GM23248 (cell line): Measurements from ENCODE around the gene NOTCH2. TPM values are rescaled to one million over a fixed set of nuclear protein-coding genes. Genes with fewer than 3 reads are reported as not detected.
"Not testable (repeated sequence)": the region's sequence is repeated elsewhere in the genome, so short reads cannot be mapped to it uniquely, and the experiment has no call there.

Experiments used
- DNase-seq: peaks from one replicate; pipeline ENCODE4 v3.0.0-alpha.2; 2015
- H2AFZ ChIP-seq: fragments of 200-600 bp; sonication (generic); 2 replicates; pipeline ENCODE4 v1.6.1; 2016; ENCODE audit warnings: antibody characterized with exemption
- H3F3A ChIP-seq: fragments of 200-600 bp; sonication (generic); 2 replicates; pipeline ENCODE4 v1.6.1; 2016; ENCODE audit warnings: mild to moderate bottlenecking, antibody characterized with exemption, mixed run types; ENCODE audit not compliant: insufficient read depth
- H3K27ac ChIP-seq: fragments of 200-600 bp; sonication (generic); 2 replicates; pipeline ENCODE4 v1.5.1; 2016; ENCODE audit warnings: mild to moderate bottlenecking
- H3K27me3 ChIP-seq: fragments of 200-600 bp; sonication (generic); replicated peaks from 2 replicates; pipeline ENCODE4 v1.6.1; 2016; ENCODE audit warnings: mild to moderate bottlenecking; ENCODE audit not compliant: insufficient read depth
- H3K36me3 ChIP-seq: fragments of 200-600 bp; sonication (generic); 2 replicates; pipeline ENCODE4 v1.6.1; 2016; ENCODE audit warnings: low read depth, mild to moderate bottlenecking
- H3K4me1 ChIP-seq: fragments of 200-600 bp; sonication (generic); 2 replicates; pipeline ENCODE4 v1.6.1; 2016; ENCODE audit warnings: mild to moderate bottlenecking; ENCODE audit not compliant: insufficient read depth
- H3K4me2 ChIP-seq: fragments of 200-600 bp; sonication (generic); one replicate; pipeline ENCODE4 v1.6.1; 2016; ENCODE audit warnings: mild to moderate bottlenecking; ENCODE audit not compliant: unreplicated experiment
- H3K4me3 ChIP-seq: fragments of 200-600 bp; sonication (generic); 2 replicates; pipeline ENCODE4 v1.5.1; 2016; ENCODE audit warnings: mild to moderate bottlenecking
- H3K79me2 ChIP-seq: fragments of 200-600 bp; sonication (generic); 2 replicates; pipeline ENCODE4 v1.6.1; 2016; ENCODE audit warnings: mild to moderate bottlenecking; ENCODE audit not compliant: insufficient read depth
- H3K9ac ChIP-seq: fragments of 200-600 bp; sonication (generic); 2 replicates; pipeline ENCODE4 v1.6.1; 2016; ENCODE audit warnings: mild to moderate bottlenecking
- H3K9me2 ChIP-seq: fragments of 200-600 bp; sonication (generic); 2 replicates; pipeline ENCODE4 v1.6.1; 2016; ENCODE audit warnings: mixed run types, mild to moderate bottlenecking, moderate library complexity; ENCODE audit not compliant: insufficient read depth
- H3K9me3 ChIP-seq: fragments of 200-600 bp; sonication (generic); one replicate; pipeline ENCODE4 v1.6.1; 2017; ENCODE audit warnings: low read depth
- H4K20me1 ChIP-seq: fragments of 200-600 bp; sonication (generic); 2 replicates; pipeline ENCODE4 v1.6.0; 2016; ENCODE audit not compliant: insufficient read depth
- WGBS, 2 experiments: methylation state at CpG; one replicate each; pipeline ENCODE4 v1.1.6; 2015 to 2017; ENCODE audit warnings: low lambda C conversion rate in 2 of 2, low coverage in 1 of 2; ENCODE audit errors: missing lambda C conversion rate in 2 of 2; 5-methylcytosine and 5-hydroxymethylcytosine counted together
- in situ Hi-C: fragments of 300-500 bp; cut with MboI; formaldehyde crosslinking; loops from 2 replicates; pipeline ENCODE4 v1.15.0; 2020
- polyA plus RNA-seq: library from polyadenylated mRNA; unstranded; fragments of >200 nt; fragmentation: Nextera tagmentation; extraction: Ambion mirVana; gene quantifications from 2 replicates; pipeline ENCODE4 v1.2.1, GENCODE V29; 2016
- total RNA-seq: library from RNA; depleted of rRNA; stranded (reverse); fragments of >200 nt; shearing (Covaris generic); gene quantifications from 2 replicates; pipeline ENCODE4 v1.2.3, GENCODE V29; 2014

Gene NOTCH2
- total and polyA plus RNA-seq, 2 experiments from 2014 or later, result 45.2 to 136 TPM

DNA sequence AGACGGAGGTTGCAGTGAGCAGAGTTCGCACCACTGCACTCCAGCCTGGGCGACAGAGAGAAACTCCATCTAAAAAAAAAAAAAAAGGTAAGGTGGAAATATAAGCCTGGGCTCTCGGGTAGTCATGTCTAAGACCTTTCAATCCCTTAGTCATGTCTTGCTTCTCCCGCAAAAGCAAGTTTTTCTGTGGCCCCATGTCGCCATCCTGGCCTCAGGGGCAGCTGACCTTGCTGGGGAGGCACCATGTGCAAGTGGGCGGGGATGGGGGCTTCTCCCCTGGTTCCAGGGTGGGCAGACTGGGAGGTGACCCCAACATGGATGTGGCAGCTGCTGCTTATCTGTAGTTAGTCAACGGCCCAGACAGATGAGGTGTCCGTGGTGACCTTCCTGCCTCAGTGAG lies 40.2 kb upstream of the NOTCH2 start:
- H3F3A ChIP-seq, H4K20me1 ChIP-seq, in situ Hi-C loops, H3K9me3 ChIP-seq, H3K27ac ChIP-seq, DNase-seq, H3K4me2 ChIP-seq, H3K9ac ChIP-seq, H3K9me2 ChIP-seq, H3K36me3 ChIP-seq, H3K27me3 ChIP-seq, H2AFZ ChIP-seq, H3K4me3 ChIP-seq, H3K4me1 ChIP-seq, H3K79me2 ChIP-seq: not testable (repeated sequence)
- 86 to 88% methylated on average over 6 to 7 of the region's 9 CpGs for WGBS, 2 experiments

DNA sequence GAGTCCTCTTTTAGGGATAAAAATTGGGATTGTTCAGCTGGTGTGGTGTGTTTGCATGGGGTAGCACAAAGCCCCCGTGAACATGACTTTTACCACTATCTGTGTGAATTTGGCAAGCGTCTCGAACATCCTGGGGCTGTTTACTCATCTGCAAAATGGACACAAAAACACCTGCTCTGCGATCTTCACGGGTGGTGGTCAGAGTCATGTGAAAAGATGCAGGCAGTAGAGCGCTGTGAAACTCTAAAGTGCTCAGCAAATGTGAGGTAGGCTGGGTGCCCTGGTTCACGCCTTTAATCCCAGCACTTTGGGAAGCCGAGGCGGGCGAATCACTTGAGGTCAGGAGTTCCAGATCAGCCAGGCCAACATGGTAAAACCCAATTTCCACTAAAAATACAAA lies 39.7 kb upstream of the NOTCH2 start:
- in situ Hi-C loops, H3K9ac ChIP-seq, H3K9me2 ChIP-seq, H3K4me2 ChIP-seq, H3K27me3 ChIP-seq, DNase-seq, H3K9me3 ChIP-seq, H2AFZ ChIP-seq, H3K27ac ChIP-seq, H3K36me3 ChIP-seq, H3K4me3 ChIP-seq, H3K4me1 ChIP-seq, H3F3A ChIP-seq, H4K20me1 ChIP-seq, H3K79me2 ChIP-seq: not testable (repeated sequence)
- 89 to 96% methylated on average over 7 to 10 of the region's 10 CpGs for WGBS, 2 experiments

DNA sequence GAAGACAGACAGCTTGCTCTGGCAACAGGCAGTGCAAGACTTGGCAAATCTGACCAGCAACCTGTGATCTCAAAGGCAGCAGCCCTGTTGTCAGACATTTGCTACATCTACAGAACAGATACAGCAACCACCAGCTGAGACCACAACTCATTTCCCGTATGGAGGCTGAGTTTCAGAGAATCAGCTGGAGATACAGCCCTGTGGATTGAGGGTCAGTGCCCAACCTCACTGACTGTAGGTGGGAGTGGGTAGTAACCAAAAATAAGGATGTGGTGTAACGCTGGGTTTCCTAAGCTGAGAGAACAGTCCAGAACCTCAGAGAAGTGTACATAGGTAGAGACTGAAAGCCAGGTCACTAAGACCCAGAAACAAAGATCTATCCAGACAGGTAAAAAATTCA lies 35.8 kb upstream of the NOTCH2 start:
- H3K4me2 ChIP-seq, H4K20me1 ChIP-seq: not testable (repeated sequence)
- WGBS, 2 experiments, result 100% methylated on average over 1 to 2 of the region's 2 CpGs

DNA sequence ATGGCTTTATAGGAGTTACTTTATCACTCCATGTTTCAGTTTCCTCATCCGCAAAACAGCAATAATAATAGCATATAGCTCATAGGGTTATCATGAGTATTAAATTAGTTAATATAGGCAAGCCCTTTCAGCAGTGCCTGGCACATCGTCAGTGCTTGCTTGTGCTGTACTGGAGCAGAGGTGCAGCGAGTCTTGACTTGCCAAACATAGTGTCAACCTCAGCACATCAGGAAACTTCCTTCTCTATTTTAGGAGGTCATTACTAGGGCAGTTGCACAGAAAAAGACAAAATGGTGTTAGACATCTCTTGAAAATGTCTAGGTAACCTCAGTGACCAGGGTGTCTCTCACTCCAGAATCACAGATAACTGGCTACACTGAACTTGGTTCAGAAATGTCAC lies 34.3 kb upstream of the NOTCH2 start:
- H4K20me1 ChIP-seq, H3F3A ChIP-seq, H3K27me3 ChIP-seq, H3K79me2 ChIP-seq, H3K4me3 ChIP-seq, DNase-seq, H3K9ac ChIP-seq, in situ Hi-C loops, H3K4me2 ChIP-seq, H3K27ac ChIP-seq, H2AFZ ChIP-seq, H3K36me3 ChIP-seq, H3K9me2 ChIP-seq, H3K4me1 ChIP-seq, H3K9me3 ChIP-seq: not testable (repeated sequence)
- no CpG with 5 or more reads among the region's 3 CpGs for WGBS, 2 experiments

More for the DNA sequence above, 35.8 kb upstream of the NOTCH2 start:
- H3K9me2 ChIP-seq, H3K4me1 ChIP-seq, H3K27me3 ChIP-seq, H2AFZ ChIP-seq, H3K27ac ChIP-seq, H3K9ac ChIP-seq, H3K9me3 ChIP-seq, H3K36me3 ChIP-seq, DNase-seq, H3F3A ChIP-seq, in situ Hi-C loops, H3K79me2 ChIP-seq, H3K4me3 ChIP-seq: not testable (repeated sequence)

DNA sequence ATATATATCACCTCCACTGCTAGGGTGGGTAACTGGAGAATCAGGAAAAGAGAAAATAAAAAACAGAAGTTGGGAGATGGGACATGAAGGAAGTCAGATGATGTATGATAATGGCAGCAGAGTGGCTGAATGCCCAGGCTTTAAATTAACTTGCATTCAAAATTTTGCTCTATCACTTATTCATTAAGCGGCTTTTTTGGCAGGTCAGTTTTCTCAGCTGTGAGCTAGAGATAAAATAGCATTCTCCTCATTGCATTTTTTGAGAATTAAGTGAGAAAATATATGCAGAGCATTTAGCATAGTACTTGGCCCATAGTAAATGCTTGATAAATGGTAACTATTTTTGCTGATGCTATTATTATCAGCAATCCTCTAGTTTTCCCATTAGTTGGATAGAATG lies 32.1 kb upstream of the NOTCH2 start:
- H3K4me2 ChIP-seq, DNase-seq, in situ Hi-C loops, H3K4me1 ChIP-seq, H3K4me3 ChIP-seq, H3K9me3 ChIP-seq, H3K9me2 ChIP-seq, H3K27me3 ChIP-seq, H3K79me2 ChIP-seq, H3K27ac ChIP-seq, H3K36me3 ChIP-seq, H3K9ac ChIP-seq, H3F3A ChIP-seq, H4K20me1 ChIP-seq, H2AFZ ChIP-seq: not testable (repeated sequence)
- WGBS, 2 experiments, result 94 to 100% methylated on average over 1 of the region's 1 CpG

DNA sequence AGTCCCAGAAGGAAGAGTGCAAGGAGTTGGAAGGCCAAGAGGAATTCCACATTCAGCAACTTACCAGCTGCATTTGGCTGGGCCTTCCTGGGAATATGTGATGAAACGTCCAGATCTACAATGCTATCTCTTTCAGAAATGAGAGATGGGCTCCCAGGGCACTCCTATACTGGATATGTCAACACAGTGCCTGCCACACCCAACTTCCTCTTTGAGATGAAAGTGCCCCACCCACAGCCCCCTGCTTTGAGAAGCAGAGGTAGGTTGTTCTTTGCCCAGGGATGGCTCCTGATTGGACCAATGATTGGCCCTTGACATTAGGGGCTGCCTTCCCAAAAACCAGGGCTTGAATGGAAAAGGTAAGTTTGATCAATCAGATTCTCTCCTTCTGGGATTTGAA lies 31.1 kb upstream of the NOTCH2 start:
- in situ Hi-C loops, result not testable (repeated sequence)
- WGBS, 2 experiments, result 83% methylated on average over 1 of the region's 1 CpG; no CpG with 5 or more reads in 1 of the 2 experiments

DNA sequence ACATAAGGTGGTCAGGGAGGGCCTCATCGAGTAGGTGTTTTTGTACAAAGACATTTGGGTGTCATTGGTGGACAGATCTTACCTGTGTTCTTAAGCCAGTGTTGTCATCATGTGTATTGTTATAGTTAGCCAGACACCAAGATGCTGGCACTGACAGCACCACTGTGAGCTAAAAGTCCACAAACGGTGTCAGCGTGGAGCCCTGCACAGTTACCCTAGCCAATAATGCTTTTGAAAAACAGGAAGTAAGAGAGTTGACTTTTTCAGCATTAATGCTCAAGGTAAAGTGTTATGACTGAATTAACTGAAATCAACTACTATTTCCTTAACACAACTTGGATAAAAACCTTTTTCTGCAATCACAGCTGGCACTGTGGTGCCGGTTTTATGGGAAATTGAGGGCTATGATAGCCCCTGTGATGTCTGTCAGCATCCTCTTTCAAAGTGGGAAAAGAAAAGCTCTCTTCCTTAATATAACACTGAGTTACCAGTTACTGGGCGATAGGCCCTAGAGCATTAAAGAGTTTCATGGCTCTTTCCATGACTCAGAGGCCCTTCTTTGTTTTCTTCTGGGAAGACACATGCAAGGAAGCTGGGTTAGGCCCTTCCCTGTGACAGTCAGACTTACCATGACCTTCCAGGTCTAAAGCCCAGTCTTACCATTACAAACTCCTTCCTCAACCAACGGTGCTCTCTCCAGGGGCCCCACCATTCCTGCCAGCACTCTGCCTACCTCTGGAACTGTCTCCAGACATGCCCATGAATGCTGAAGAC lies 29.7 kb upstream of the NOTCH2 start:
- H3K36me3 ChIP-seq, H3K9ac ChIP-seq, H3K9me2 ChIP-seq, DNase-seq, H3K27ac ChIP-seq, H3K79me2 ChIP-seq, H3K9me3 ChIP-seq, in situ Hi-C loops, H3K4me3 ChIP-seq, H3K4me2 ChIP-seq, H4K20me1 ChIP-seq, H3K27me3 ChIP-seq, H3K4me1 ChIP-seq, H3F3A ChIP-seq, H2AFZ ChIP-seq: not testable (repeated sequence)
- 90 to 100% methylated on average over 1 of the region's 6 CpGs for WGBS, 2 experiments

More for the DNA sequence above, 31.1 kb upstream of the NOTCH2 start:
- H4K20me1 ChIP-seq, H3K36me3 ChIP-seq, H2AFZ ChIP-seq, H3K4me2 ChIP-seq, H3K4me1 ChIP-seq, H3K9ac ChIP-seq, H3K9me3 ChIP-seq, H3K4me3 ChIP-seq, H3F3A ChIP-seq, H3K9me2 ChIP-seq, H3K27me3 ChIP-seq, H3K79me2 ChIP-seq, H3K27ac ChIP-seq, DNase-seq: not testable (repeated sequence)
